ENCODE results near the gene DUSP8.
"Not testable (repeated sequence)": the region's sequence is repeated elsewhere in the genome, so short reads cannot be mapped to it uniquely, and the experiment has no call there.

GRCh38 chr11:1607901-1608300 lies 35.8 kb upstream of the DUSP8 start:
- not testable (repeated sequence) for TF ChIP-seq CTCF (IDR thresholded peaks at IDR 0.05); EZH2 (IDR thresholded peaks at IDR 0.05; ENCODE audit: borderline replicate concordance, insufficient read depth, low read depth, low read length, poor library complexity, severe bottlenecking)

Measured in B cell (primary cell).